OCI-LY7 (cell line): Measurements from ENCODE around the gene STAT5B. TPM values are rescaled to one million over a fixed set of nuclear protein-coding genes. Genes with fewer than 3 reads are reported as not detected.

Experiments used
- BruUV-seq: library from RNA; stranded (reverse); fragments of 400-500 nt; replicated peaks from 2 replicates; lab custom pipeline; 2021; lab: Mats Ljungman, UMichigan
- CTCF ChIA-PET: fragments of 300-600 bp; sonication (Branson Sonifier 250); formaldehyde crosslinking; loops from one replicate; lab custom pipeline; 2022; ENCODE audit warnings: antibody characterized with exemption; ENCODE audit not compliant: unreplicated experiment; lab: Charles Lee
- POLR2A ChIA-PET: fragments of 300-600 bp; sonication (Branson Sonifier 250); formaldehyde crosslinking; loops from one replicate; lab custom pipeline; 2022; ENCODE audit warnings: antibody characterized with exemption; lab: Charles Lee
- DNase-seq: peaks from one replicate; pipeline ENCODE4 v3.0.0-alpha.2; 2015; ENCODE audit warnings: low spot score
- H2AFZ ChIP-seq: fragments of 200-600 bp; sonication (generic), shearing (Covaris generic); 2 replicates; pipeline ENCODE4 v1.6.1; 2014; ENCODE audit warnings: mild to moderate bottlenecking, antibody characterized with exemption, low read length, moderate library complexity
- H3K27ac ChIP-seq: fragments of 200-600 bp; sonication (generic); 2 replicates; pipeline ENCODE4 v1.5.1; 2014; ENCODE audit warnings: mixed run types, low read depth, mild to moderate bottlenecking, moderate library complexity, low read length, inconsistent platforms; ENCODE audit not compliant: poor library complexity, severe bottlenecking
- H3K36me3 ChIP-seq: fragments of 200-600 bp; sonication (generic); 2 replicates; pipeline ENCODE4 v1.6.1; 2014; ENCODE audit warnings: mild to moderate bottlenecking, antibody characterized with exemption, low read length, moderate library complexity, mixed read lengths; ENCODE audit not compliant: insufficient read depth
- H3K4me1 ChIP-seq: fragments of 200-600 bp; sonication (generic); 2 replicates; pipeline ENCODE4 v1.5.1; 2014; ENCODE audit warnings: mild to moderate bottlenecking, low read length; ENCODE audit not compliant: insufficient read depth, poor library complexity, severe bottlenecking
- H3K4me2 ChIP-seq: fragments of 200-600 bp; sonication (generic); 2 replicates; pipeline ENCODE4 v1.6.1; 2014; ENCODE audit warnings: mild to moderate bottlenecking, low read length
- H3K4me3 ChIP-seq: fragments of 200-600 bp; sonication (generic); 2 replicates; pipeline ENCODE4 v1.5.1; 2014; ENCODE audit warnings: mild to moderate bottlenecking, low read depth, low read length; ENCODE audit not compliant: poor library complexity, severe bottlenecking
- H3K79me2 ChIP-seq: fragments of 200-600 bp; sonication (generic); 2 replicates; pipeline ENCODE4 v1.6.1; 2016; ENCODE audit warnings: low read depth, mild to moderate bottlenecking, low read length, moderate library complexity, mixed read lengths; ENCODE audit not compliant: insufficient read depth
- H3K9me2 ChIP-seq: fragments of 200-600 bp; sonication (generic); 2 replicates; pipeline ENCODE4 v1.6.1; 2016; ENCODE audit warnings: mild to moderate bottlenecking, low read length, mixed read lengths; ENCODE audit not compliant: insufficient read depth
- H3K9me3 ChIP-seq: fragments of 200-600 bp; sonication (generic); 2 replicates; pipeline ENCODE4 v1.6.1; 2014; ENCODE audit warnings: mild to moderate bottlenecking, mixed run types, low read length, mixed read lengths
- H4K20me1 ChIP-seq: fragments of 200-600 bp; sonication (generic); 2 replicates; pipeline ENCODE4 v1.6.1; 2014; ENCODE audit warnings: mild to moderate bottlenecking, antibody characterized with exemption, low read length, moderate library complexity, mixed read lengths; ENCODE audit not compliant: insufficient read depth
- EZH2phosphoT487 ChIP-seq: fragments of 200-600 bp; sonication (generic); IDR thresholded peaks from 2 replicates; pipeline ENCODE4 v1.6.1; 2018; ENCODE audit warnings: low read depth, borderline replicate concordance, mild to moderate bottlenecking, mixed run types, antibody characterized with exemption, low read length, moderate library complexity, mixed read lengths
- intact Hi-C: fragments of 100-400 bp; cut with micrococcal nuclease; formaldehyde crosslinking; loops from one replicate; pipeline ENCODE4 v1.10.0; 2022; ENCODE audit not compliant: unreplicated experiment
- total RNA-seq, 2 experiments: library from RNA; depleted of rRNA in 1 of 2; stranded (reverse); fragments of >200 nt in 1 of 2; shearing (Covaris generic) in 1 of 2; gene quantifications; 2 replicates each; pipeline ENCODE4 v1.2.3, GENCODE V29; 2014 to 2022
- TF ChIP-seq, protein P1 (sequence below): fragments of 200-600 bp; sonication (generic); conservative IDR thresholded peaks from 2 replicates; pipeline ENCODE4 v1.5.1; 2014; ENCODE audit warnings: mild to moderate bottlenecking, antibody characterized with exemption, low read length, moderate library complexity, mixed read lengths

STAT5B gene
- total RNA-seq, 2 experiments from 2014 or later = 33.3 to 46.7 TPM

DNA sequence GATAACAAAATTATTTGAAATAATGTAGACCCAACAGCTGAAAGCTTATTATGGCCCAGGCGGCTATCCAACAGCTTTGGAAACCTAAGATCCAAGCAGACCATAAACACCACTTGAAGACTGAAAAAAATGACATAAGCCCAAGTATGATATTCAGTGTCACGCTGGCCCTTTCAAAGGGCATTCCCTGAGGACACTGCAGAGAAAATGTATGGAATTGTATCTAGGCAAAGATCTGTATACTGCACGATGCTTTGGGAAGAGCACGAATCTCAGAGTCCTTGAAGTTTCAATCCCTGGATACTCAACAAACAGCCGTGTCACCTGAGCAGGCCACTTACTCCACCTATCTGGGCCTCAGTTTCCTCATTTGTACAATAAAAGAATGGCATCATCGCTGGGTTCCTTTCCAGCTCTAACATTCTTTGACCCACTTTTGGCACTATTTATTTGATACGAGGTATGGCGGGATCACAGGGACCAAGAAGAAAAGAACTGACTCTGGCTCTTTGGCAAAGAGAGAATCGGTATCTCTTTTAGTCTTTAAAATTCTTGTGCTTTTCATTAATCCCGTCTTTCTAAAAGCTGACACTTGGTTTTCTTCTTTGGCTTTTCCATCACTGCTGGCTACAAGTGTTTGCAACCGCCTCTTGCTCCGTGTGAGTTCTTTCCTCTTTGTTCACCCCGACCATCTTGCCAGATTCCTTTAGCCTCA is 1.2 kb downstream of the STAT5B start:
- H3K27ac ChIP-seq = no peak overlapping the region
- peak overlapping the region; percentile 91 for H3K4me3 ChIP-seq
- peak overlapping the region; percentile 91 for H3K4me2 ChIP-seq
- POLR2A ChIA-PET = interaction anchor here (0.9 kb wide), 1 partner anchor 27 kb away, joined by 4 read pairs; no protein-coding TSS in a partner anchor
- H2AFZ ChIP-seq = peak overlapping the region; percentile 73; the same call in 1 of the 2 replicates
- no peaks in the 10 kb centered on the region for H3K9me3 ChIP-seq
- H3K9me2 ChIP-seq = no peaks in the 10 kb centered on the region
- peaks cover 41% of the 10 kb centered on the region; the same call in 1 of the 2 replicates for H3K79me2 ChIP-seq
- peaks cover 46% of the 10 kb centered on the region for H3K4me1 ChIP-seq
- no TSS peak for BruUV-seq
- no peaks in the 10 kb centered on the region for H3K36me3 ChIP-seq
- CTCF ChIA-PET = interaction anchor here (1.1 kb wide), 1 partner anchor 53 kb away, joined by 3 read pairs; no protein-coding TSS in a partner anchor
- TF ChIP-seq EZH2phosphoT487 = no peak
- TF ChIP-seq, protein P1, sequence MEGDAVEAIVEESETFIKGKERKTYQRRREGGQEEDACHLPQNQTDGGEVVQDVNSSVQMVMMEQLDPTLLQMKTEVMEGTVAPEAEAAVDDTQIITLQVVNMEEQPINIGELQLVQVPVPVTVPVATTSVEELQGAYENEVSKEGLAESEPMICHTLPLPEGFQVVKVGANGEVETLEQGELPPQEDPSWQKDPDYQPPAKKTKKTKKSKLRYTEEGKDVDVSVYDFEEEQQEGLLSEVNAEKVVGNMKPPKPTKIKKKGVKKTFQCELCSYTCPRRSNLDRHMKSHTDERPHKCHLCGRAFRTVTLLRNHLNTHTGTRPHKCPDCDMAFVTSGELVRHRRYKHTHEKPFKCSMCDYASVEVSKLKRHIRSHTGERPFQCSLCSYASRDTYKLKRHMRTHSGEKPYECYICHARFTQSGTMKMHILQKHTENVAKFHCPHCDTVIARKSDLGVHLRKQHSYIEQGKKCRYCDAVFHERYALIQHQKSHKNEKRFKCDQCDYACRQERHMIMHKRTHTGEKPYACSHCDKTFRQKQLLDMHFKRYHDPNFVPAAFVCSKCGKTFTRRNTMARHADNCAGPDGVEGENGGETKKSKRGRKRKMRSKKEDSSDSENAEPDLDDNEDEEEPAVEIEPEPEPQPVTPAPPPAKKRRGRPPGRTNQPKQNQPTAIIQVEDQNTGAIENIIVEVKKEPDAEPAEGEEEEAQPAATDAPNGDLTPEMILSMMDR = no peak
- peaks cover 23% of the 10 kb centered on the region; the same call in 1 of the 2 replicates for H4K20me1 ChIP-seq
- intact Hi-C loops = loop anchor here (10.0 kb wide), 1 partner anchor 50 kb away; no protein-coding TSS in a partner anchor
- DNase-seq = no peak

DNA sequence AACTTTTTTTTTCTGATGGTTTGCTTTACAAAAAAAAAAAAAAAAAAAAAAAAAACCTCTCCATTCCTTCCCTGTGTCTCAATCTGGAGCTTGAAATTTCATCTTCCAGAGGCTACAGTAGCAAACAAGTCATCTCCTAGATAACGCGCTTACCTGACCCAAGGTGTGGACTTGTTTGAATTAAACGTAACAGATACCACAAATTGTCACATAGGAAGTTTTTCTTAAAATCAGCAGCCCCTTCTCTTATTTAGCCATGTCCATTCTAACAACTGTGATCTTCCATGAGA is 2.0 kb downstream of the STAT5B start:
- Histone ChIP-seq H3K4me3 (peak overlapping the region; percentile 91), H3K79me2 (peaks cover 41% of the 10 kb centered on the region; the same call in 1 of the 2 replicates), H3K36me3 (no peaks in the 10 kb centered on the region), H2AFZ (no peak overlapping the region), H3K4me1 (peaks cover 46% of the 10 kb centered on the region), H4K20me1 (peaks cover 23% of the 10 kb centered on the region; the same call in 1 of the 2 replicates), H3K4me2 (peak overlapping the region; percentile 91), H3K27ac (no peak overlapping the region), H3K9me2 (no peaks in the 10 kb centered on the region), H3K9me3 (no peaks in the 10 kb centered on the region)
- TF ChIP-seq, protein P1 = no peak
- no peak for TF ChIP-seq EZH2phosphoT487
- ChIA-PET POLR2A (interaction anchor here (0.6 to 0.8 kb wide), 4 partner anchors 20 to 103 kb away, joined by 3 to 6 read pairs (median 4); no protein-coding TSS in a partner anchor), CTCF (interaction anchor here (1.1 kb wide), 1 partner anchor 52 kb away, joined by 3 read pairs; no protein-coding TSS in a partner anchor)
- no TSS peak for BruUV-seq
- intact Hi-C loops = loop anchor here (10.0 kb wide), 1 partner anchor 49 kb away; no protein-coding TSS in a partner anchor
- DNase-seq = no peak
